HEK293T (cell line): ENCODE measurements around the gene ZNF324B.

Experiments used
- CTCF ChIA-PET: fragments of 350-600 bp; formaldehyde crosslinking; extraction: SDS; loops from one replicate; lab custom pipeline; 2021; ENCODE audit warnings: antibody characterized with exemption, inconsistent platforms; lab: Yijun Ruan, JAX
- POLR2A ChIA-PET: fragments of 350-600 bp; formaldehyde crosslinking; extraction: SDS; loops from one replicate; lab custom pipeline; 2020; ENCODE audit warnings: antibody characterized with exemption, inconsistent platforms; lab: Yijun Ruan, JAX
- DNase-seq: peaks from one replicate; pipeline ENCODE4 v3.0.0; 2012; ENCODE audit warnings: mixed read lengths; ENCODE audit errors: extremely low spot score
- ARNT ChIP-seq: fragments of 450-650 bp; IDR thresholded peaks from 2 replicates; pipeline ENCODE4 v1.6.1; 2017; ENCODE audit warnings: mild to moderate bottlenecking
- BHLHE40 ChIP-seq: fragments of 450-650 bp; IDR thresholded peaks from 2 replicates; pipeline ENCODE4 v1.6.1; 2016; ENCODE audit warnings: mild to moderate bottlenecking, moderate library complexity, borderline replicate concordance
- CTBP1 ChIP-seq: fragments of 450-650 bp; IDR thresholded peaks from 2 replicates; pipeline ENCODE4 v1.6.1; 2016; ENCODE audit warnings: borderline replicate concordance
- ELF4 ChIP-seq: fragments of 450-650 bp; IDR thresholded peaks from 2 replicates; pipeline ENCODE4 v1.6.1; 2017; ENCODE audit warnings: antibody characterized with exemption
- FOXA1 ChIP-seq: fragments of 450-650 bp; IDR thresholded peaks from 2 replicates; pipeline ENCODE4 v1.6.1; 2016; ENCODE audit warnings: mild to moderate bottlenecking
- FOXK2 ChIP-seq: fragments of 450-650 bp; IDR thresholded peaks from 2 replicates; pipeline ENCODE4 v1.6.1; 2016; ENCODE audit warnings: mild to moderate bottlenecking
- FOXM1 ChIP-seq: fragments of 450-650 bp; IDR thresholded peaks from 2 replicates; pipeline ENCODE4 v1.6.1; 2017; ENCODE audit warnings: mild to moderate bottlenecking, borderline replicate concordance
- HDGF ChIP-seq: fragments of 450-650 bp; IDR thresholded peaks from 2 replicates; pipeline ENCODE4 v1.6.1; 2017; ENCODE audit warnings: antibody characterized with exemption, borderline replicate concordance
- L3MBTL2 ChIP-seq: fragments of 450-650 bp; conservative IDR thresholded peaks from 2 replicates; pipeline ENCODE4 v1.6.1; 2016; ENCODE audit warnings: mild to moderate bottlenecking
- LEF1 ChIP-seq: fragments of 450-650 bp; IDR thresholded peaks from 2 replicates; pipeline ENCODE4 v1.6.1; 2017; ENCODE audit warnings: mild to moderate bottlenecking, borderline replicate concordance
- NFRKB ChIP-seq: fragments of 450-650 bp; IDR thresholded peaks from 2 replicates; pipeline ENCODE4 v1.6.1; 2016; ENCODE audit warnings: mild to moderate bottlenecking, moderate library complexity
- SP1 ChIP-seq: fragments of 450-650 bp; IDR thresholded peaks from 2 replicates; pipeline ENCODE4 v1.6.1; 2017
- SUZ12 ChIP-seq: fragments of 450-650 bp; IDR thresholded peaks from 2 replicates; pipeline ENCODE4 v1.6.1; 2016; ENCODE audit warnings: mild to moderate bottlenecking
- TARDBP ChIP-seq: fragments of 450-650 bp; IDR thresholded peaks from 2 replicates; pipeline ENCODE4 v1.6.1; 2016
- ZNF384 ChIP-seq: fragments of 450-650 bp; IDR thresholded peaks from 2 replicates; pipeline ENCODE4 v1.6.1; 2016
- TF ChIP-seq, protein P1 (sequence below): fragments of 450-650 bp; IDR thresholded peaks from 2 replicates; pipeline ENCODE4 v1.6.1; 2016

ZNF324B gene

DNA sequence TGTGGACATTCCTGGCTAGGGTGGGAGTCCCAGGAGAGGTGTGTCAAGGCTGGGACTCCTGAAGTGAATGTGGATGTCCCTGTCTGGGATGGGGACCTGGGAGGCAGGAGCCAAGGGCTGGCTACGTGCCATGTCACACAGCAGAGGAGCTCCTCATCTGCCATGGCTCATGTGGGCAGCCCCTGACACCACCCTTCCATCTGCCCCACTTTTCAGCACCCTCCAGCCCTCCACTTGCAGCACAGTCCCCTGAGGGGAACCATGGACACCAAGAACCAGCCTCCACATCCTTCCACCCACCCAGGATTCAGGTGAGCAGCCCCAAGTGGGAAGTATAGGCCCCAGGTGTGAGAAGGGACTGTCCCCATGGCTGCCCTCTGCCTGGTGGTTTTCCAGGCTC lies 26.4 kb downstream of the ZNF324B start:
- ChIA-PET POLR2A (no interaction called here), CTCF (interaction anchor here (1.1 kb wide), 1 partner anchor 41 kb away, joined by 3 read pairs; the partner anchor contains the start of gene ZBTB45)
- no peak for TF ChIP-seq FOXM1
- TF ChIP-seq LEF1 = no peak
- no peak for TF ChIP-seq BHLHE40
- TF ChIP-seq SP1 = no peak
- TF ChIP-seq ZNF384 = no peak
- TF ChIP-seq HDGF = no peak
- TF ChIP-seq, protein P1, sequence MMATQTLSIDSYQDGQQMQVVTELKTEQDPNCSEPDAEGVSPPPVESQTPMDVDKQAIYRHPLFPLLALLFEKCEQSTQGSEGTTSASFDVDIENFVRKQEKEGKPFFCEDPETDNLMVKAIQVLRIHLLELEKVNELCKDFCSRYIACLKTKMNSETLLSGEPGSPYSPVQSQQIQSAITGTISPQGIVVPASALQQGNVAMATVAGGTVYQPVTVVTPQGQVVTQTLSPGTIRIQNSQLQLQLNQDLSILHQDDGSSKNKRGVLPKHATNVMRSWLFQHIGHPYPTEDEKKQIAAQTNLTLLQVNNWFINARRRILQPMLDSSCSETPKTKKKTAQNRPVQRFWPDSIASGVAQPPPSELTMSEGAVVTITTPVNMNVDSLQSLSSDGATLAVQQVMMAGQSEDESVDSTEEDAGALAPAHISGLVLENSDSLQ = no peak
- TF ChIP-seq CTBP1 = no peak
- no peak for TF ChIP-seq FOXA1
- no peak for TF ChIP-seq ARNT
- TF ChIP-seq L3MBTL2 = no peak
- TF ChIP-seq TARDBP = no peak
- TF ChIP-seq SUZ12 = no peak
- no peak for TF ChIP-seq ELF4
- no peak for TF ChIP-seq NFRKB
- no peak for DNase-seq

DNA sequence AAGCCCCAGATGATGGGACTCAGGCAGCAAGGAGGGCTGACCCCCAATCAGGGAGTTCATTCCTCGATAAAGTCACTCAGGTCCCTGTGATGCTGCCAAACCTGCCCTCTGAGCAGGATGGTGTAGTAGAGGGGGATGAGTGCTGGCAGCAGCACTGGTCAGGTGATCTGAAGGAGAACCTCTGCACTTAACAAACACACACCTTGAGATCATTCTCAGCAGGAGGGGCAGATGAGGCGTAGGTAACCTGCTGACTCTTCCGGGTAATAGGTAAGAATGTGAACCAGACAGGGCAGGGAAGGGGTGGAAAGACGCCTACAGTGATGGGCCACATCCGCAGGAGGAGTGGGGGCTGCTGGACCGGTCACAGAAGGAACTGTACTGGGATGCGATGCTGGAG lies 27.9 kb downstream of the ZNF324B start:
- POLR2A ChIA-PET = interaction anchor here (1.4 kb wide), 1 partner anchor 117 kb away, joined by 4 read pairs; the partner anchor contains the start of gene ZNF497
- CTCF ChIA-PET = interaction anchor here (1.1 kb wide), 1 partner anchor 40 kb away, joined by 3 read pairs; the partner anchor contains the start of gene ZBTB45
- DNase-seq = no peak
- TF ChIP-seq ELF4 (no peak), SP1 (no peak), NFRKB (no peak), FOXM1 (no peak), ZNF384 (no peak), FOXK2 (no peak), CTBP1 (no peak), BHLHE40 (no peak), LEF1 (no peak), SUZ12 (no peak)
- TF ChIP-seq, protein P1 = no peak

DNA sequence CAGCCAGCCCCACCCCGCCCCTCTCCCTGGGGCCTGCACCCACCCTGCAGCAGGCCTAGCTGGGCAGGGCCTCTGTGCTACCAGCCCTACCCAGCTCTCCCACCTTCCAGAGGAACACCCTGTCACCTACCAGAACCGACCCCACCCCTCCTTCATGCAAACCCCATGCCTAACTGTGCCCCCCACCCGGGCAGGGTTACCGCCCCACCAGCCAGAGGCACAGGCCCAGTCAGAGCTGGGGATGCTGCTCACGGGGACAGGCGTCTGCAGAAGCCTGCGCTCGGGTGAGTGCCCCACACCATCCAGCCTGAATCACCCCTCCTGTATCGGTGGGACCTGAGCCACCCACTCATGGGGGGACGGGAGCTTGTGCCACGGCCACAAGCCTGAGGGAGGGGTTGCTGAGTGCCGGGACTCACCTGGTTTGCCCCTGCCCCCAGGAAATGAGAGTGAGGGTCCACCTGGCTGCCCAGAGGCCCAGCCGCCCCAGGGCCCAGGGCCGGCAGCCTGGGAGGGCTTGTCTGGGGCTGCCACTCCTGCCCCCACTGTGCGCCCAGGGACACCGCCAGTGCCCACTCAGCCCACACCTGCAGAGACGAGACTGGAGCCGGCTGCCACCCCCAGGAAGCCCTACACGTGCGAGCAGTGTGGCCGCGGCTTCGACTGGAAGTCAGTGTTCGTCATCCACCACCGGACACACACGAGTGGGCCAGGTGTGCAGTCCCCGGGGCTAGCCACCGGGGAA lies 28.5 kb downstream of the ZNF324B start:
- no peak for DNase-seq
- ChIA-PET POLR2A (no interaction called here), CTCF (no interaction called here)
- TF ChIP-seq, protein P1 = no peak
- no peak for TF ChIP-seq ZNF384
- TF ChIP-seq SP1 = no peak
- TF ChIP-seq LEF1 = no peak
- TF ChIP-seq TARDBP = no peak
- TF ChIP-seq SUZ12 = no peak
- TF ChIP-seq HDGF = no peak
- no peak for TF ChIP-seq FOXM1
- TF ChIP-seq CTBP1 = no peak
- no peak for TF ChIP-seq ELF4
- no peak for TF ChIP-seq FOXA1
- no peak for TF ChIP-seq ARNT
- TF ChIP-seq NFRKB = no peak
- TF ChIP-seq FOXK2 = no peak
- no peak for TF ChIP-seq BHLHE40
- TF ChIP-seq L3MBTL2 = no peak

DNA sequence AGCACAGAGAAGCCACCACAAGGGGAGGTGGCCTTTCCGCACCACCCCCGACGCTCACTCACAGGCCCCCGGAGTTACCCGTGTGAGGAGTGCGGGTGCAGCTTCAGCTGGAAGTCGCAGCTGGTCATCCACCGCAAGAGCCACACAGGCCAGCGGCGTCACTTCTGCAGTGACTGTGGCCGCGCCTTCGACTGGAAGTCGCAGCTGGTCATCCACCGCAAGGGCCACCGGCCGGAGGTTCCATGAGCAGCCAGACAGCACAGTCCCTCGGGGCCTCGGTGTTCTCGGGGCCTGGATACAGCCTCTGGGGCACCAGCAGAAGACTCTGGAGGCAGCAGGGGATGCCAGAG lies 29.0 kb downstream of the ZNF324B start:
- CTCF ChIA-PET = no interaction called here
- POLR2A ChIA-PET = no interaction called here
- DNase-seq = no peak
- TF ChIP-seq BHLHE40 = no peak
- TF ChIP-seq SP1 = no peak
- no peak for TF ChIP-seq HDGF
- no peak for TF ChIP-seq L3MBTL2
- TF ChIP-seq, protein P1 = no peak
- no peak for TF ChIP-seq FOXA1
- TF ChIP-seq SUZ12 = no peak
- TF ChIP-seq NFRKB = no peak
- TF ChIP-seq FOXM1 = no peak
- no peak for TF ChIP-seq ELF4

DNA sequence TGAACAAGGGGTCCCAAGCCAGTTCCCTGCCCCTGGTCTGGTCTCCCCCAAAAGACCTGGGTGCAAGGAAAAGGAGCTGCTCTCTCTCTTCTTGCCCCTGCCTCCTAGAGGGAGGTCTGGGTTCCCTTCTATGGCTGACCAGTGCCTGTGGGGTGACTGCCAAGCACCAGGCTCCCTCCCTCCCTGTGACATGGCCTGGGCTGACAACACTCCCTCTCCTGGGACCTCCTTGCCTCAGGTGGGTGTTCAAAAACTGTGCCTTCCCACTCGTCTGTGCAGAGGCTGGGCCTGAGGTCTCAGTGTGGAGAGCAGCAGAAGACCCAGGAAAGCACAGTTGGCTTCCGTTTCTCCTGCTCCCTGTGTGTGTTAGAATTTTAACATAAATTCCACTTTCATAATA lies 29.4 kb downstream of the ZNF324B start:
- DNase-seq = no peak
- CTCF ChIA-PET = no interaction called here
- POLR2A ChIA-PET = no interaction called here
- no peak for TF ChIP-seq LEF1
- TF ChIP-seq HDGF = no peak
- TF ChIP-seq SP1 = no peak
- TF ChIP-seq FOXM1 = no peak
- no peak for TF ChIP-seq L3MBTL2
- TF ChIP-seq SUZ12 = no peak
- TF ChIP-seq NFRKB = no peak
- TF ChIP-seq ARNT = no peak
- no peak for TF ChIP-seq TARDBP
- no peak for TF ChIP-seq BHLHE40
